B cell (primary cell): ENCODE results near the gene RGS6.

Experiments used
- CTCF ChIP-seq: fragments of 200-600 bp; IDR thresholded peaks from one replicate; pipeline ENCODE4 v1.8.0; 2022; ENCODE audit warnings: antibody characterized with exemption, mild to moderate bottlenecking
- EZH2 ChIP-seq: IDR thresholded peaks from 2 replicates; pipeline ENCODE4 v1.6.1; 2012; ENCODE audit warnings: borderline replicate concordance, low read depth, mild to moderate bottlenecking, moderate library complexity, low read length; ENCODE audit not compliant: insufficient read depth, poor library complexity, severe bottlenecking

- TF ChIP-seq CTCF: no peak
- TF ChIP-seq EZH2: no peak
Measured at GRCh38 chr14:72483311-72483710, 551.1 kb downstream of the RGS6 start.
